ENCODE data around the gene SZT2. TPM values are rescaled to one million over a fixed set of nuclear protein-coding genes. Genes with fewer than 3 reads are reported as not detected.

Gene SZT2
- total RNA-seq, 2 experiments from 2014 or later, result 33.7 to 79.8 TPM

GRCh38 chr1:43351421-43352350, 38.0 kb upstream of the SZT2 start:
- Histone ChIP-seq H3K9me3 (ENCODE audit: low read length) (no peaks in the 10 kb centered on the region), H4K20me1 (ENCODE audit: insufficient read depth, low read length) (no peaks in the 10 kb centered on the region), H3K27ac (ENCODE audit: low read depth, low read length, poor library complexity, severe bottlenecking) (no peak overlapping the region), H3K4me3 (ENCODE audit: low read depth, low read length, poor library complexity, severe bottlenecking) (no peak overlapping the region), H3K79me2 (ENCODE audit: insufficient read depth, low read depth, low read length) (no peaks in the 10 kb centered on the region), H3K4me2 (ENCODE audit: low read length) (no peak overlapping the region), H2AFZ (ENCODE audit: low read length) (no peak overlapping the region), H3K4me1 (ENCODE audit: insufficient read depth, low read length, poor library complexity, severe bottlenecking) (peaks cover 16% of the 10 kb centered on the region), H3K36me3 (ENCODE audit: insufficient read depth, low read length) (no peaks in the 10 kb centered on the region), H3K9me2 (ENCODE audit: insufficient read depth, low read length) (no peaks in the 10 kb centered on the region)
- no peak for DNase-seq (ENCODE audit: low spot score)
- ChIA-PET CTCF (ENCODE audit: unreplicated experiment) (no interaction called here), POLR2A (no interaction called here)
- intact Hi-C loops (cut with micrococcal nuclease; ENCODE audit: unreplicated experiment), result no loop called here
- no TSS peak for BruUV-seq (replicated peaks)
- TF ChIP-seq CTCF (conservative IDR thresholded peaks at IDR 0.05; ENCODE audit: low read length), result no peak
- no peak for TF ChIP-seq EZH2phosphoT487 (IDR thresholded peaks at IDR 0.05; ENCODE audit: borderline replicate concordance, low read depth, low read length)

- no peaks in the 10 kb centered on the region for H3K9me3 ChIP-seq (ENCODE audit: low read length)
- ChIA-PET CTCF (ENCODE audit: unreplicated experiment) (no interaction called here), POLR2A (no interaction called here)
- H3K36me3 ChIP-seq (ENCODE audit: insufficient read depth, low read length), result no peaks in the 10 kb centered on the region
- H3K79me2 ChIP-seq (ENCODE audit: insufficient read depth, low read depth, low read length), result no peaks in the 10 kb centered on the region
- H3K4me2 ChIP-seq (ENCODE audit: low read length), result no peak overlapping the region
- peaks cover 16% of the 10 kb centered on the region for H3K4me1 ChIP-seq (ENCODE audit: insufficient read depth, low read length, poor library complexity, severe bottlenecking)
- H3K27ac ChIP-seq (ENCODE audit: low read depth, low read length, poor library complexity, severe bottlenecking), result no peak overlapping the region
- intact Hi-C loops (cut with micrococcal nuclease; ENCODE audit: unreplicated experiment), result no loop called here
- no peak for DNase-seq (ENCODE audit: low spot score)
- H3K9me2 ChIP-seq (ENCODE audit: insufficient read depth, low read length), result no peaks in the 10 kb centered on the region
- no peak overlapping the region for H2AFZ ChIP-seq (ENCODE audit: low read length)
- H3K4me3 ChIP-seq (ENCODE audit: low read depth, low read length, poor library complexity, severe bottlenecking), result no peak overlapping the region
- no TSS peak for BruUV-seq (replicated peaks)
- H4K20me1 ChIP-seq (ENCODE audit: insufficient read depth, low read length), result no peaks in the 10 kb centered on the region
- no peak for TF ChIP-seq EZH2phosphoT487 (IDR thresholded peaks at IDR 0.05; ENCODE audit: borderline replicate concordance, low read depth, low read length)
- TF ChIP-seq CTCF (conservative IDR thresholded peaks at IDR 0.05; ENCODE audit: low read length), result no peak
Observed at GRCh38 chr1:43352351-43352705, 37.4 kb upstream of the SZT2 start.

DNA sequence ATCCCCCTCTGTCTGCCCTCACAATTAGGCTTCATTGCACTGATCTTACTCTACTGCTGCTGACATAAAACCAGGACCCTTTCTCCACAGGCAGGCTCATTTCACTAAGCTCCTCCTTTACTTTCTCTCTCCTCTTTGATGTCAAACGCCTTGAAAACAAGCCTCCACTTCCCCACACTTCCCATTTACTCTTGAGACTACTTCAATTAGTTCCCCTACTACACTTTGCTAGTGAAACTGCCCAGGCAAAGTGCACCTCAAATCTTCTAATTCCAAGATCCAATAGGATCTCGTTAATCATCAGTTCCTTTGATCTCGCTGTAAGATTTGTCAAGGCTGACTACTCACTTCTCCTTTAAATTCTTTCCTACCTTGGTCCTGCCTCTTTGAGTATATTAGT, 36.8 kb upstream of the SZT2 start:
- intact Hi-C loops (cut with micrococcal nuclease; ENCODE audit: unreplicated experiment), result no loop called here
- no peak overlapping the region for H3K27ac ChIP-seq (ENCODE audit: low read depth, low read length, poor library complexity, severe bottlenecking)
- H3K4me2 ChIP-seq (ENCODE audit: low read length), result no peak overlapping the region
- no peaks in the 10 kb centered on the region for H3K9me3 ChIP-seq (ENCODE audit: low read length)
- no peak for TF ChIP-seq CTCF (conservative IDR thresholded peaks at IDR 0.05; ENCODE audit: low read length)
- no peak for TF ChIP-seq EZH2phosphoT487 (IDR thresholded peaks at IDR 0.05; ENCODE audit: borderline replicate concordance, low read depth, low read length)
- H4K20me1 ChIP-seq (ENCODE audit: insufficient read depth, low read length), result no peaks in the 10 kb centered on the region
- peaks cover 19% of the 10 kb centered on the region for H3K4me1 ChIP-seq (ENCODE audit: insufficient read depth, low read length, poor library complexity, severe bottlenecking)
- H3K9me2 ChIP-seq (ENCODE audit: insufficient read depth, low read length), result no peaks in the 10 kb centered on the region
- H2AFZ ChIP-seq (ENCODE audit: low read length), result no peak overlapping the region
- H3K36me3 ChIP-seq (ENCODE audit: insufficient read depth, low read length), result no peaks in the 10 kb centered on the region
- H3K4me3 ChIP-seq (ENCODE audit: low read depth, low read length, poor library complexity, severe bottlenecking), result no peak overlapping the region
- no peak for DNase-seq (ENCODE audit: low spot score)
- H3K79me2 ChIP-seq (ENCODE audit: insufficient read depth, low read depth, low read length), result no peaks in the 10 kb centered on the region
- BruUV-seq (replicated peaks), result no TSS peak
- POLR2A ChIA-PET, result no interaction called here
- CTCF ChIA-PET (ENCODE audit: unreplicated experiment), result no interaction called here

Data from OCI-LY7 (cell line).